Vagina (tissue), 2 donors: Measurements from ENCODE around the gene PNPLA3.

Experiments
- POLR2A ChIP-seq, 2 donors: fragments of 450-650 bp; IDR thresholded peaks; one replicate each; pipeline ENCODE4 v1.6.1; 2017; ENCODE audit warnings: antibody characterized with exemption in 2 of 2, mild to moderate bottlenecking in 2 of 2, moderate library complexity in 2 of 2
- POLR2AphosphoS5 ChIP-seq, 2 donors: sonication (generic); formaldehyde crosslinking; IDR thresholded peaks; one replicate each; pipeline ENCODE4 v1.9.0; 2017; ENCODE audit warnings: antibody characterized with exemption in 2 of 2, mild to moderate bottlenecking in 2 of 2, low read depth in 1 of 2; ENCODE audit not compliant: insufficient read depth in 1 of 2
- TF ChIP-seq, protein P1 (sequence below), 3 experiments: fragments of 450-650 bp in 2 of 3; fragments of 200-600 bp in 1 of 3; sonication (generic) in 1 of 3; IDR thresholded peaks; one replicate each; pipeline ENCODE4 v1.5.1; 2017 to 2019; ENCODE audit warnings: antibody characterized with exemption in 3 of 3, mild to moderate bottlenecking in 2 of 3, moderate library complexity in 2 of 3

GRCh38 chr22:43995057-43995685 is 71.6 kb downstream of the PNPLA3 start:
- TF ChIP-seq, protein P1, sequence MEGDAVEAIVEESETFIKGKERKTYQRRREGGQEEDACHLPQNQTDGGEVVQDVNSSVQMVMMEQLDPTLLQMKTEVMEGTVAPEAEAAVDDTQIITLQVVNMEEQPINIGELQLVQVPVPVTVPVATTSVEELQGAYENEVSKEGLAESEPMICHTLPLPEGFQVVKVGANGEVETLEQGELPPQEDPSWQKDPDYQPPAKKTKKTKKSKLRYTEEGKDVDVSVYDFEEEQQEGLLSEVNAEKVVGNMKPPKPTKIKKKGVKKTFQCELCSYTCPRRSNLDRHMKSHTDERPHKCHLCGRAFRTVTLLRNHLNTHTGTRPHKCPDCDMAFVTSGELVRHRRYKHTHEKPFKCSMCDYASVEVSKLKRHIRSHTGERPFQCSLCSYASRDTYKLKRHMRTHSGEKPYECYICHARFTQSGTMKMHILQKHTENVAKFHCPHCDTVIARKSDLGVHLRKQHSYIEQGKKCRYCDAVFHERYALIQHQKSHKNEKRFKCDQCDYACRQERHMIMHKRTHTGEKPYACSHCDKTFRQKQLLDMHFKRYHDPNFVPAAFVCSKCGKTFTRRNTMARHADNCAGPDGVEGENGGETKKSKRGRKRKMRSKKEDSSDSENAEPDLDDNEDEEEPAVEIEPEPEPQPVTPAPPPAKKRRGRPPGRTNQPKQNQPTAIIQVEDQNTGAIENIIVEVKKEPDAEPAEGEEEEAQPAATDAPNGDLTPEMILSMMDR (IDR thresholded peaks at IDR 0.05): no peak
- no peak for TF ChIP-seq POLR2A (IDR thresholded peaks at IDR 0.05)
- no peak for TF ChIP-seq POLR2AphosphoS5 (IDR thresholded peaks at IDR 0.05; ENCODE audit: insufficient read depth in 1 of 2, low read depth in 1 of 2)
